RWPE2 (cell line): ENCODE measurements around the gene NOBOX.

Experiments used
- ATAC-seq: fragments of 200-7000 bp; cut with Tn5 transposase; 3 replicates; pipeline ENCODE4 v1.9.1; 2021; ENCODE audit warnings: low read depth
- DNase-seq: peaks from one replicate; pipeline ENCODE4 v3.0.0-alpha.2; 2020; ENCODE audit warnings: low spot score
- H3K27ac ChIP-seq: fragments of 450-650 bp; 2 replicates; pipeline ENCODE4 v1.5.1; 2017; ENCODE audit warnings: mild to moderate bottlenecking; ENCODE audit not compliant: poor library complexity, severe bottlenecking
- H3K27me3 ChIP-seq: fragments of 250-450 bp; sonication (Bioruptor Pico); 2 replicates; pipeline ENCODE4 v1.5.1; 2021; ENCODE audit warnings: mild to moderate bottlenecking, moderate library complexity; ENCODE audit not compliant: insufficient read depth, poor library complexity, severe bottlenecking
- H3K36me3 ChIP-seq: fragments of 250-450 bp; sonication (Bioruptor Pico); 2 replicates; pipeline ENCODE4 v1.5.1; 2020; ENCODE audit warnings: low read depth, mild to moderate bottlenecking, moderate library complexity
- H3K4me1 ChIP-seq: fragments of 250-450 bp; sonication (Bioruptor Pico); 2 replicates; pipeline ENCODE4 v1.5.1; 2021; ENCODE audit warnings: mild to moderate bottlenecking, moderate library complexity; ENCODE audit not compliant: insufficient read depth, poor library complexity, severe bottlenecking
- H3K4me3 ChIP-seq: fragments of 250-450 bp; sonication (Bioruptor Pico); 2 replicates; pipeline ENCODE4 v1.5.1; 2021; ENCODE audit warnings: mild to moderate bottlenecking, moderate library complexity; ENCODE audit not compliant: severe bottlenecking
- H3K9me3 ChIP-seq: fragments of 250-450 bp; sonication (Bioruptor Pico); 2 replicates; pipeline ENCODE4 v1.5.1; 2021; ENCODE audit warnings: mild to moderate bottlenecking, moderate library complexity; ENCODE audit not compliant: severe bottlenecking
- TF ChIP-seq, protein P1 (sequence below): fragments of 450-650 bp; IDR thresholded peaks from one replicate; pipeline ENCODE4 v1.5.1; 2017; ENCODE audit warnings: mild to moderate bottlenecking, moderate library complexity; ENCODE audit not compliant: poor library complexity, severe bottlenecking

NOBOX gene

DNA sequence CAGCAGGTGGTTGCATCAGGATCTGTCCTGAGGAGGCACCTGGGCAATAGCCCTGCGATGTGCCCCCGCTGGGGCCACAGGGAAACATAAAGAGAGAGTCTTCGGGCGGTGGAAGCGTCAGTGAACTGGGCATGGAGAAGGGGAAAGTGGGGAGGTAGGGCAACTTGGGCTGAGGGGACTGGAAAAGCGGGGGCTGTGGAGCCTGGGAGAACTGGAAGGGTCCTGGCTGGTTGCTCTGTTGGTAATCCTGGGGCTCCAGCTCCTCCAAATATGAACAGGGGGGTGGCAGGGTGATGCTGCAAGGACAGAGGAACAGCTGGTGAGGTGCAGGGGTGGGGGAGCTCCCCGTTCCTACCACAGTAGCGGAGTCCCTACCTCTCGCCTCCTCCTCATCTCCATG, 5.2 kb downstream of the NOBOX start:
- Histone ChIP-seq H3K27ac (no peak overlapping the region), H3K27me3 (no peaks in the 10 kb centered on the region), H3K36me3 (no peaks in the 10 kb centered on the region), H3K4me1 (no peaks in the 10 kb centered on the region), H3K4me3 (no peak overlapping the region), H3K9me3 (no peaks in the 10 kb centered on the region)
- ATAC-seq (no peak), DNase-seq (no peak)
- TF ChIP-seq, protein P1, sequence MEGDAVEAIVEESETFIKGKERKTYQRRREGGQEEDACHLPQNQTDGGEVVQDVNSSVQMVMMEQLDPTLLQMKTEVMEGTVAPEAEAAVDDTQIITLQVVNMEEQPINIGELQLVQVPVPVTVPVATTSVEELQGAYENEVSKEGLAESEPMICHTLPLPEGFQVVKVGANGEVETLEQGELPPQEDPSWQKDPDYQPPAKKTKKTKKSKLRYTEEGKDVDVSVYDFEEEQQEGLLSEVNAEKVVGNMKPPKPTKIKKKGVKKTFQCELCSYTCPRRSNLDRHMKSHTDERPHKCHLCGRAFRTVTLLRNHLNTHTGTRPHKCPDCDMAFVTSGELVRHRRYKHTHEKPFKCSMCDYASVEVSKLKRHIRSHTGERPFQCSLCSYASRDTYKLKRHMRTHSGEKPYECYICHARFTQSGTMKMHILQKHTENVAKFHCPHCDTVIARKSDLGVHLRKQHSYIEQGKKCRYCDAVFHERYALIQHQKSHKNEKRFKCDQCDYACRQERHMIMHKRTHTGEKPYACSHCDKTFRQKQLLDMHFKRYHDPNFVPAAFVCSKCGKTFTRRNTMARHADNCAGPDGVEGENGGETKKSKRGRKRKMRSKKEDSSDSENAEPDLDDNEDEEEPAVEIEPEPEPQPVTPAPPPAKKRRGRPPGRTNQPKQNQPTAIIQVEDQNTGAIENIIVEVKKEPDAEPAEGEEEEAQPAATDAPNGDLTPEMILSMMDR: no peak

DNA sequence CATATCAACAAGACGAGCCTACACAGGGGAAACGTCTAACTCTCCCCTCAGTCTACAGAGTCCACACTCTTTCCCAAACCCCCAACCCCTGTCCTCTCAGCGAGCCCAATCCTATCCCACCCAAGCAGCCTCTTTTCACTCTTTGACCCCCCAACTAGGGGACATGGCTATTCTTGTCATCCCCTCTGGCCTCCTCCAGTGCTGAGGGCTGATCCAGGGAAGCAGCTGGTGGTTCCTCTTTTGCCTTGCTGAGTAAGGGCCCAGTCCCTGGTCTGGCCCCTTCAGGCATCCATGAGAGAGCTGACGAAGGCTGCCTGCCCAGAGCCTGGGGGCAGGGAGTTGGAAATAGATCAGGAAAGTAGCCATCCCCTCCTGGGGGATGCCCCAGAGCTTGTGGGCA, 6.4 kb downstream of the NOBOX start:
- ATAC-seq (no peak), DNase-seq (no peak)
- Histone ChIP-seq H3K27me3 (no peaks in the 10 kb centered on the region), H3K4me1 (no peaks in the 10 kb centered on the region), H3K4me3 (no peak overlapping the region), H3K27ac (no peak overlapping the region), H3K36me3 (no peaks in the 10 kb centered on the region), H3K9me3 (no peaks in the 10 kb centered on the region)
- TF ChIP-seq, protein P1: no peak

- Histone ChIP-seq H3K9me3 (no peaks in the 10 kb centered on the region), H3K27ac (no peak overlapping the region), H3K27me3 (no peaks in the 10 kb centered on the region), H3K36me3 (no peaks in the 10 kb centered on the region), H3K4me1 (no peaks in the 10 kb centered on the region), H3K4me3 (no peak overlapping the region)
- TF ChIP-seq, protein P1: peak; percentile 84
- DNase-seq (no peak), ATAC-seq (peak; percentile 74)
These were observed 11.7 kb downstream of the NOBOX start for GRCh38 chr7:144391823-144392255.

DNA sequence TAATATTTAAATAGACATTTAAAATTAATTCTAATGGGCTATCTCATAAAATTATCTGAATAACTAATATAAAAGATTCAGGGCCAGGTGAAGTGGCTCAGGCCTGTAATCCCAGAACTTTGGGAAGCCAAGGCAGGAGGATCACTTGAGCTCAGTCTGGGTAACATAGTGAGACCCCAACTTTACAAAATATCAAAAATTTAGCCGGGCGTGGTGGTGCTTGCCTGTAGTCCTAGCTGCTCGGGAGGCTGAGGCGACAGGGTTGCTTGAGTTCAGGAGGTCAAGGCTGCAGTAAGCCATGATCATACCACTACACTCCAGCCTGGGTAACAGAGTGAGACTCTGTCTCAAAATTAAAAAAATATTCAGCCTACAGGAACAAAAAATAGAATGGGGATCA, 12.5 kb downstream of the NOBOX start:
- H3K4me3 ChIP-seq: no peak overlapping the region
- H3K4me1 ChIP-seq: no peaks in the 10 kb centered on the region
- H3K36me3 ChIP-seq: no peaks in the 10 kb centered on the region
- TF ChIP-seq, protein P1: no peak
- no peaks in the 10 kb centered on the region for H3K27me3 ChIP-seq
- DNase-seq (no peak), ATAC-seq (no peak)
- no peak overlapping the region for H3K27ac ChIP-seq
- no peaks in the 10 kb centered on the region for H3K9me3 ChIP-seq

GRCh38 chr7:144390481-144390880, 13.0 kb downstream of the NOBOX start:
- Histone ChIP-seq H3K9me3 (no peaks in the 10 kb centered on the region), H3K4me1 (no peaks in the 10 kb centered on the region), H3K27ac (no peak overlapping the region), H3K4me3 (no peak overlapping the region), H3K27me3 (no peaks in the 10 kb centered on the region), H3K36me3 (no peaks in the 10 kb centered on the region)
- TF ChIP-seq, protein P1: no peak
- DNase-seq (no peak), ATAC-seq (no peak)
